ENCODE data around the gene GZMA. TPM values are rescaled to one million over a fixed set of nuclear protein-coding genes. Genes with fewer than 3 reads are reported as not detected.

GZMA gene
- 1 to 10 TPM in 2 of 4 donors, under 1 TPM in 1, not detected in 1; 0.96 to 4.8 (median 1.8) TPM for total RNA-seq

GRCh38 chr5:55102348-55102747 is at the start of gene GZMA:
TSS of gene GZMA (plus strand) at chr5:55102646. CDS start at chr5:55102683, 37 bp downstream.
- DNase-seq (ENCODE audit: low spot score) (no peak), ATAC-seq (ENCODE audit: low FRiP score) (no peak)
- TF ChIP-seq CTCF (IDR thresholded peaks at IDR 0.05) = no peak

- no peak for ATAC-seq (ENCODE audit: low FRiP score)
- DNase-seq (ENCODE audit: low spot score) = no peak
- no peak for TF ChIP-seq CTCF (IDR thresholded peaks at IDR 0.05)
Observed at GRCh38 chr5:55055183-55055582, 47.3 kb upstream of the GZMA start.

DNA sequence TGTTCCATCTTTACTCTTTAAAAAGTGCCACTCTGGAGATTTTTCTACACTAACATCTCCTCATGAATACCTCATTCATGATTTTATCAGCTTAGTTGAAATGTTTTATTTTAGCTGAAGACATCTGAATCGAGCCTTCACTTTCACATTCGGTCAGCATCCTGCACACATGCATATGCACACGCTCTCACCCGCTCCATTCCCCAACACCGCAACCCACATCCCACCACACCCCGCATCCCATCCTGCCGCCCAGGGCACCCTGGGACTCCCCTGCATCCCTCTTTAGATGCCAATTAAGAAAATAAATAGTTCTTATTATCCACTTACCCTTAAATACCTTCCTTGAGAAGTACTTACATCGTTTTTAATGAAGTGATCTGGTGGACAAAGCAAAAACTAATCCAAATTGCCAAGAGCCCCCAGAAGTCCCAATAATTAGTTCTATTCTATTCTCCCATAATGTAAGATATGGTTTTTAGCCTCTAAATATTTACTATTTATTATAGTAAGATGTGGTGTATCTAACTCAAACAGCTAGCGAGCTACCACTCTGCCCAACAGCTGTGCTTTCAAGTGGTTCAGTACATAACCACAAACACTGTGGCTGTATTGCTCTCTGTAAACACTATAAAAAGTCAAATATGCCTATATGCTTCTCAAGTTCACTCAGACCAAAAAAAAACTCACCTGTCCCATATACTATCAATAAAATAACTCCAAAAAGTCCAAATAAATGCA is 40.2 kb upstream of the GZMA start:
- DNase-seq (ENCODE audit: low spot score) (no peak), ATAC-seq (ENCODE audit: low FRiP score) (no peak)
- no peak for TF ChIP-seq CTCF (IDR thresholded peaks at IDR 0.05)

DNA sequence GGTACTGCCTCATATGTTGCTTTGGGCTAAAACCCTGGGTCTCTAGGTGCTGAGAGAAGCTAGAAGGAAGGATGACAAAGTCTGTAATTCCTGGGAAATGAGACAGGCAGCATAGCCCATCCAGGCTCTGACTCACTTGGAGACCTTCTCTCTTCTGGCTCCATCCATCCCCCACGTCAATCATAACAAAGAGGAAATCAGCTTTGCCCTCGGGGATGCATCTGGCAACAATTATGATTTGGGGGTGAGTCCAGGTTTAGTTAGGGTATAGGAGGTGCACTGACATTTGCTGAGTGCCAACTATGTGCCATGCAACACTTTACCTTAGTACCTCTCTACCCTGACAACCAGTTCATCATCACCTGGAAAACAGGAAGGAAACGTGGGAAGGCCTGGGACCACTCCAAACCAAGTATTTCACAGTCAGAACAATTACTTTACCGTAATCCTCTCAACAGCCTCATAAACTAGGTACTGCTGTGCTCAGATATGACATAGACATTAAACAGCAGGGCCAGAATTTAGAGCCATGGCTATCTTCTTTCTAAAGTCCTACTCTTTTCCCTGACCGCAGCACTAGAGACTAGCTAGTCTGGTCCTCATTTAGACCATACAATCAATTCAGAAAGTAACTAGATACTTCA is 39.1 kb upstream of the GZMA start:
- DNase-seq (ENCODE audit: low spot score) (no peak), ATAC-seq (ENCODE audit: low FRiP score) (no peak)
- no peak for TF ChIP-seq CTCF (IDR thresholded peaks at IDR 0.05)

GRCh38 chr5:55063899-55064298 is 38.5 kb upstream of the GZMA start:
- DNase-seq (ENCODE audit: low spot score) (no peak), ATAC-seq (ENCODE audit: low FRiP score) (no peak)
- TF ChIP-seq CTCF (IDR thresholded peaks at IDR 0.05) = no peak

- DNase-seq (ENCODE audit: low spot score) (no peak), ATAC-seq (ENCODE audit: low FRiP score) (no peak)
- TF ChIP-seq CTCF (IDR thresholded peaks at IDR 0.05) = no peak
Observed at GRCh38 chr5:55064523-55064922, 37.9 kb upstream of the GZMA start.

- no peak for TF ChIP-seq CTCF (IDR thresholded peaks at IDR 0.05)
- ATAC-seq (ENCODE audit: low FRiP score) = no peak
- no peak for DNase-seq (ENCODE audit: low spot score)
Observed at GRCh38 chr5:55066277-55066676, 36.2 kb upstream of the GZMA start.

Data from omental fat pad (tissue), 4 donors.